RKO (cell line): Measurements from ENCODE around the gene DDR1.
"Not testable (repeated sequence)": the region's sequence is repeated elsewhere in the genome, so short reads cannot be mapped to it uniquely, and the experiment has no call there.

Source experiments
- DNase-seq: peaks from one replicate; pipeline ENCODE4 v3.0.0-alpha.2; 2016; ENCODE audit warnings: low spot score

The DDR1 gene

DNA sequence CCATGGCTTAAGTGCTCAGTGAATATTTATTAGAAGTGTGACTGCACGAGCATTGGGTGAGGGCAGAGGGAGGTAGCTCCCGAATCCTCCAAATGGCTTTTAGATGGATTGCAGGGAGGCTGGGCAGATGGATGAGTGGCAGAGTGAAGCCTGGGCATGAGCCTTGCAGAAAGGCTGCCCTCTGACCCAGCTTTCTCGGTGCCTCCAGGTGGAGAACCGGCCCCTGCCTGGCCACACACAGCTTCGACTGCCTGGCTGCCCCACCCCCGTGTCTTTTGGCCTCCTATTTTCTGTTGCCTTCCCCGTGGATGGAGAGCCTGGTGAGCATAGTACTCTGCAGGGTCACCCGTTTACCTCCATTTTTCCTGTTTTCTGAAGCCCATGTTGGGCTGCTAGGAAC lies 33.2 kb downstream of the DDR1 start:
- no peak for DNase-seq

DNA sequence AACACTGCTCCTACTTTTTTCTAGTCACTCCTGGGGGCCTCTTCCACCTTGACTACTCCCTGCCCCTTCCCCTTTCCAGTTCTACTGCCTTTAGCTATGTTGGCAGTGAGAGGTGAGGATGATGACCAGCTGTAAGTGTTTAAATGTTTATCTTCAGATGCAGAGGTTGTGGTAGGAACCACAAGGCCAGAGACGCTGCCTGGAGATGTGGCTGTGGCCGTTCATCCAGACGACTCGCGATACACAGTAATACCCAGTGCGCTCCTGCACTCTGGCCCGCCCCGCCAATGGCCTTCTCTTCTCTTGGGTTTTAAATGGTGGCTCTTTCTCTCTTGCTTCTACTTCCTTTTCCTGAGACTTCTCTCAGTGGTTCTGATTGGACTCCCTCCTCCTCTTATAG lies 34.4 kb downstream of the DDR1 start:
- DNase-seq: no peak

DNA sequence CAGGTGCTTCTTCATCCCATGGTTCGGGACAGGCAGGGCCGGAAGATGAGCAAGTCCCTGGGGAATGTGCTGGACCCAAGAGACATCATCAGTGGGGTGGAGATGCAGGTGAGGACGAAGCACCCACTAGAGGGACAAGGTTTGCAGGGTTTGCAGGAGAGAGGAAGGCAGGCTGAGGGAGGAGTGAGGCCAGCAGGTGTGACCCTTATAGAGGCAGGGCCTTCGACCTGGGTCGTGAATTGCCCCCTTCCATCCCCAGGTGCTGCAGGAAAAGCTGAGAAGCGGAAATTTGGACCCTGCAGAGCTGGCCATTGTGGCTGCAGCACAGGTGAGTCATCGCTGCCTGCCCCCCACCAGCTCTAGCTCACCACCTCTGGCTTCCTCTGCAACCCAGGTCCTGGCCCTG lies 38.1 kb downstream of the DDR1 start:
- no peak for DNase-seq

DNA sequence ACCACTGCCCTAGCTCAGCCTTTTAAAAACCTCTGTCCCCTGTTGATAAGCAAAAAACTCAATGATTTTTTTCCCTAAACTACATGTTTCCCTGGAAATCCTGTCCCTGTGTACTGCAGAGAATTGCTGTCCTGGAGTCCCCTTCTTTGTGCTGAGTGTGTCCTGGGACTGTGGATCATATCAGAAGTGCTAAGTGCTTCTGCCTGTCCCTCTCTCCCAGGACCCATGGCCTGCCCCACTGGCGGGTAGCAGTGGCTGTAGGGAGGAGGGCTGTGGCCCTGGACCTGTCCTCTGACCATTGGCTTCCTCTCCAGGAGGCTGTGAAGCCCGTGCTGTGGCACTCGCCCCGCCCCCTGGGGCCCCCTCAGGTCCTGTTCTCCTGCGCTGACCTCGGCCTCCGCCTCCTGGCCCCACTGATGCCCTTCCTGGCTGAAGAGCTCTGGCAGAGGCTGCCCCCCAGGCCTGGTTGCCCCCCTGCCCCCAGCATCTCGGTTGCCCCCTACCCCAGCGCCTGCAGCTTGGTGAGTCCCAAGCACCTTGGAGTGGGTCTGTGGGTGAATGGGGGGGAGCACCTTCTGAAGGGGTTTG lies 39.8 kb downstream of the DDR1 start:
- DNase-seq: not testable (repeated sequence)

DNA sequence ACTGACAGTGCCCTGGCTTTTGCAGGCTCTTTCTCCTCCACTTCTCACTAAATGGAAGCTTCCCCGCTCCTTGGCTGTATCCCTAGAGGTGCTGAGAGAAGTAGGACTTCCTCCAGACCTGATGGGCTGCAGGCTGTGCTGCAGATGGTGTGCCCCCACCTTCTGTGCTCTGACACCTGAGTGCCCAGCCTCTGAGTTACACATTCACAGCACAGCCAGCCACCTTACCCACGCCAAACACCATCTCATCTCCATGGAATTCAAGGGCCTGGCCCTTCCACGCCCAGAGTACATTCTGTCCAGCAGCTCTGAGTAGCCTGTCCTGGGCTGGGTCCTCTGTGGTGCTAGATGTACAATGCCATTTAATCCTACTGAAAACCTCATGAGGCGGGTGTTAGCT lies 42.3 kb downstream of the DDR1 start:
- no peak for DNase-seq

DNA sequence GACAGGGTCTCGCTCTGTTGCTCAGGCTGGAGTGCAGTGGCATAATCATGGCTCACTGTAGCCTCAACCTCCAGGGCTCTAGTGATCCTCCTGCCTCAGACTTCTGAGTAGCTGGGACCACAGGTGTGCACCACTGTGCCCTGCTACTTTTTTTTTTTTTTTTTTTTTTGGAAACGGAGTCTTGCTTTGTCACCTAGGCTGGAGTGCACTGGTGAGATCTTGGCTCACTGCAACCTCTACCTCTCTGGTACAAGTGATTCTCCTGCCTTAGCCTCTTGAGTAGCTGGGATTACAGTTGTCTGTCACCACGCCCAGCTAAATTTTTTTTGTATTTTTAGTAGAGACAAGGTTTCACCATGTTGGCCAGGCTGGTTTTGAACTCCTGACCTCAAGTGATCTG lies 42.8 kb downstream of the DDR1 start:
- not testable (repeated sequence) for DNase-seq

DNA sequence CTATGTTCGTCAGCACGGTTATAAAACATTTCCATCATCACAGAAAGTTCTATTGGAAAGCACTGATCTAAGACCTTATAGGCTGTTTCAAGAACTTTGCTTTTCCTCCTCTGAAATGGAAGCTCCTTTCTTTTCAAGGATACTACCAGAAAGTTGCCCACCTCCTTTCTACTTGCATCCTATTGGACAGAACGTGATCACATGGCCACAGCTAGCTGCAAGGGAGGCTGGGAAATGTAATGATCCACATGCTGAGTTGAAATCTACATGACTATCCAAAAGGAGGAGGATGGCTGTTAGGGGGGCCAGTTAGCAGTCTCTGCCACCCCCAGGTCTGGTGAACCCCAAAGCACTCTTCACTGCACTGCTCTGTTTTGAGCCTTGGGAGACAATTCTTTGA lies 44.4 kb downstream of the DDR1 start:
- DNase-seq: no peak

DNA sequence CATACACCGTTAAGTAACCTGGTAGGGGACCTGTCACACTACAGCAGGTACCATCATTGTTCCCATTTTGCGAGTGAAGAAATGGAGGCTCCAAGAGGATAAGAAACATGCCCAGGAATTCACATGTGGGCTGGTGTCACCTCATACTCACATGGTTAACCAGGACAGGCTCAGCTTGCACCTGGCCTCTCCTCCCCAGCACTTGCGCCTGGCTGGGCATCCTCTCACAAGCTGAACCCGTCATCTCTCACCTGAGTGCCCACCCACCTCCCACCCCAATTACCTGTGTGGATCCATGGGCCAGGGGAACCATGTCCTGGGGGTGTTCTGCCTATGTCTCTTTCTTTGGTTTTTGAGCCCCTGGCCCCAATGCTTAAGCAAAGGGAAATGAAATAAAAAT lies 46.2 kb downstream of the DDR1 start:
- no peak for DNase-seq

DNA sequence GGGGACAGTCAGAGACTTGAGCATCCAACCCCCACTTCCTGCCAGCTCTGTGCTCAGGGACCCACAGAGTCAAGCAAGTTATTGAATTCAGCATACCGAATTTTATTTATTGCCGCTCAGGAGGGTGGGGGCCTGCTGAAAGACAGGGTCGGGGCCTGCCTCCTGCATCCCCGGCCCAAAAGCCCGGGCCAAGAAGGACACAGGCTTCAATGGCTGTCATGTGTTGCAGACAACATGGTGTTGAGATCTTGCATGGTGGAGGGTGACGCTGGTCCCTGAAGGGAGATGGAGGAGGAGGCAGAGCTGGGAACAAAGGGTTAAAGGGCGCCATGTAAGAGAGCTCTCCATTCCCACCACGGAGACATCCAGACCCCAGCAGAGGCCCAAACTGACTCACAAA lies 47.0 kb downstream of the DDR1 start:
- DNase-seq: no peak

DNA sequence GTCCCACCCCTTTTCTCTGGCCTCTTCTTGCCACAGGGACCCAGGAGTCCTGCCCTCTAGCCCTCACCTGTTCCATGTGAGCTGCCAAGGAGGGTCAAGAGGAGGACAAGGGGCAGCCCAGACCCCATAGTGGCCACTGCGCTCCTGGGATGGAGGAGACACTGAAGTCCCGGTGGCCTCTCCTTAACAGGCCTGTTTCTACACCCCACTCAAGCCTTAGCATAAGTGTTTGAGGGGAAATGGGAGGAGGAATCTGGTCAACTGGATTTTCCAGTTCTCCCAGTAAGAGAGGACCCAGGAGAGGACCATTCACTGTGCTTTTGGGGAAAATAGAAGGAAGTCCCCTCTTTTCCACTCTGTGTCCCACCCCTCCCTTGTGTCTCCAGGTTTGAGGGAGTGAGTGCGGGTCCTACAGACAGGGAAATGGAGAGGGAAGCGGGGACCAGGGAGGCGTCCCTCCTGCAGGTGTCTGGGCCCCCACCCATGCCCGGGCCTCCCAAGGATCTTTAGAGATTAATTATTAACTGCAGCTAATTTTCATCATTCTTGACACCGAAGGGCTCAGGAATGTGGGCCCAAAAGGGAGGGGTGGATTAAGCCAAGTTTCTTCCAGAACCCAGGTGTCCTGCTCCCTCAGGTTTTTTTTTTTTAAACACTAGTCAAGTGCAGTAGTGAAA lies 47.8 kb downstream of the DDR1 start, which contains the start of gene SFTA2:
SFTA2 (minus strand) TSS at position 202 of the 677 bp plus-strand sequence; CDS start at position 128, 74 bp downstream.
- no peak for DNase-seq

DNA sequence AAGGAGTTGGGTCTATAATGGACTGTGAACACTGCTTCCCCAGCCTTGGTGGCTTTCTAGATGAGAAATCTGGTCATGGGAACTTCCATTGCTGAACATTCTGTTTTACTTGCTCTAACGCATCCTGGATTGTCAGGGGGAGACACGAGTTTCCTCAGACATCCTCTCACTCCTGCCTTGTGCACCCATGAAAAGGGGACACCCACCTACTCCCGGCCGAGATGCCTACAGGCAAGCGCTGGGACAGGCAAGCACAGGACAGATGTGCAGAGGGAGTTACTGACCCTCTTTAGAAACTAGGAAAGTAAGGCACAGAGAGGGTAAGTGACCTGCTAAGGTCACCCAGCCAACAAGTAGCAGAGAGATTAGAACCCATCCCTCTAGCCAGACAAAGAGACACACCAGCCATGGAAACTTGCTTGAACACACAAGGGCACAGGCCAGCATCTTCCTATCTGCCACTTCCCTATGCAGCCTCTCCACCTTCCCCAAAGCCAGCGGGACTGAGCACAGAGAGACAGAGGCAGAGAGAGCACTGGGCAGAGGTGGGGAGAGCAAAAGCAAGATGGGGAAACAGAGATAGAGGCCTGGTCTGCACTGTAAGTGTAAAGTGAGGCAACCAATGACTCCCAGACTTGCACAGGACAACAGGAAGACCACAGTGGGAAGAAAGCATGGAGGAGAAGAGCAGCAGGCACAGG lies 48.5 kb downstream of the DDR1 start:
- DNase-seq: no peak

DNA sequence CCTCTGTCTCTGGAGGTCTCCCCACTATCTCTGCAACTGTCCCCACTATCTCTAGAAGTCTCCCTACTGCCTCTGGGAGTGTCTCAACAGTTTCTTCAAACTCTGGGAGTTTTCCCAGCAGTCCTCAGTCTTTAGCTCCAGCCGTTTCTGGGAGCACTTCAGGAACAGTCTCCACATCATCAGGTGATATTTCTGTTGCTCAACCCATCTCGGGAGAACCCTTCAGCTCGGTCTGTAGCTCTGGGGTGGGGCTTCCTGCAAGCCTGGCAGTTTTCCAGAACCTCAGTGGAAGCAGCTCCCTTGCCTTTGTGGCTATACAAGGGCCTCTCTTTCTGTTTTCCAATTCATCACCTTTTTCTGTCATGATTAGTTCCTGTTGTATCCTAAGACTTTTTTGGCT lies 50.7 kb downstream of the DDR1 start:
- no peak for DNase-seq

DNA sequence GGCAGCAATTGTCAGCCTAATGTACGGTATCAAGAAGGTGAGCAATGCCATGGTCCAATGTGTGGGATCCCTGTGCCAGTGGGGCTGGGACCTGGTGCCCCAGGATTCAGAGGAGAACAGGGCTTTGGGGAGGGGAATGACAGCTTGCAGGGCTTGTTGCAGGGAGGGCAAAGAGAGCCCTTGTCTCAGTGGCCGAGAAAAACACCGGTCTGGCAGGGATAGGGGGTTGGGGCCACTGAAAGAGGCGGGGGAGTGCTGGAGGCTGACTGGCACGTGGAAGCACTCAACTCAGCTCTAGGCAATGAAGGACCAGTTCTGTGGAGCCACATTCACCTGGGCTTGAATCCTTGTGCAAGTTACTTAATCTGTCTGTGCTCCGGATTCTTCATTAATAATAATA lies 52.9 kb downstream of the DDR1 start:
- DNase-seq: no peak

DNA sequence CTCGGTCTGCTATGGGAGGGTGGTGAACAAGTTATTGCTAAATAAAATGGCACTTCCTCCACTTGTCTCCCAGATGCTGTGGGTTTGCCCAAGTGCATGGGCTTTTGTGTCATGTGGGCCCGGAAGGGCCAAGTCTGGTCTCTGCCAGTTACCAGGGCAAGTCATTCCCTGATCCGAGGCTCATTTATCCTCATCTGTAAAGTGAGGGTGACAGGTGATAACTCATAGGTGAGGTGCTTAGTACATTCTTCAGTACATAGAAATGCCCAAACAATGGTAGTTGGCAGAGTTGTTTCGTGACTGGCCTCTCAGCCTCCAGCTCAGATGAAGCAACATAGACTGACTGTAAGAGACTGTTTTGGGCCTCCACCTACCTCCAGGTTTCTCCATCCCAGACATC lies 54.4 kb downstream of the DDR1 start:
- DNase-seq: no peak

DNA sequence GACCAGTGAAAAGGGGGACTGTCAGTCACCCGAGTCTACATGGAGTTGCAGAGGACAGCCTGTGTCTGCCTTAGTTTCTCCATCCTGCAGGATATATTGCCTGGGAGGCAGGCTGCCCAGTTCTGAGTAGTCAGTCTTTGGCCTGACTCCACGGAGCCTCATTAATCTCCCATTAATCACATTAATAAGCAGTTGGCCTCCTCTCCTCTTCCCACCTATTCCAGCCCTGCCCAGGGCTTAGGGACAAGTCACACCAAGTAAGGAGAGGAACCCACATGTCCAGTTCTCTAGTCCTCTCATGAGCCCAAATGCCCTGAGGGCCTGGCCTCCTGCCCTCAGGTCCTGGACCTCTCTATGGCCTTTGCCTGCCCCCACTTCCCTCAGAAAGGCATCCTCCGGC lies 55.2 kb downstream of the DDR1 start:
- no peak for DNase-seq

DNA sequence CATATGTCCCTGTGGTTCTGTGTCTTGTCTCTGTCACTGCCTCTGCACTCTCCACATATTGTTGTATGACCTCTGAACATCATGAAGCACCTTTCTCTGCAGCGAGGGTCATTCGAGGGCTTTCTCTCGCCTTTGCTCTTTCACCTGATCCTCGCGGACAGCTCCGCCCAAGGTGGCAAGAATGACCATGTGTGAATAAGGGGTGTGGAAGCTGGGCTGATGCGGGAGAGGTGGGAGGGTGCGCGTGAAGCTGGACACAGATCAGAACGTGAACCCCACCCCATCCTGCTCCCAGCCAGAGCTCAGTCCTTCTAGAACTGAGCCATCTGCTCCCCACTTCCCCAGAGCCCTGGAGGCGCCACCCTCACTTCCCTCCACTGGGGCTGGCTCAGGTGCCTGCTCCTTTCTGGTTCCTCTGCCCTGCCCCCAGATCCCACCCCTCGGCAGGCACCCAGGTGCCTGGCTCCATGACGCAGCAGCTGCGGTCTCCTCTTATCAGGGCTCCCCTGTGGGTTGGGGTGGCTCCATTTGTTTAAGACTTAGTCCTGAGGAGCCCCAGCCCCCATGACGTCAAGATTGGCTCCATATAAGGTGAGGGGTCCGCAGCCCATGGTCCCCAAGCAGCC lies 56.2 kb downstream of the DDR1 start, which contains the start of gene MUCL3:
MUCL3 (plus strand) TSS at position 613 of the 626 bp plus-strand sequence. CDS start 27 bp downstream, outside the sequence.
- no peak for DNase-seq

DNA sequence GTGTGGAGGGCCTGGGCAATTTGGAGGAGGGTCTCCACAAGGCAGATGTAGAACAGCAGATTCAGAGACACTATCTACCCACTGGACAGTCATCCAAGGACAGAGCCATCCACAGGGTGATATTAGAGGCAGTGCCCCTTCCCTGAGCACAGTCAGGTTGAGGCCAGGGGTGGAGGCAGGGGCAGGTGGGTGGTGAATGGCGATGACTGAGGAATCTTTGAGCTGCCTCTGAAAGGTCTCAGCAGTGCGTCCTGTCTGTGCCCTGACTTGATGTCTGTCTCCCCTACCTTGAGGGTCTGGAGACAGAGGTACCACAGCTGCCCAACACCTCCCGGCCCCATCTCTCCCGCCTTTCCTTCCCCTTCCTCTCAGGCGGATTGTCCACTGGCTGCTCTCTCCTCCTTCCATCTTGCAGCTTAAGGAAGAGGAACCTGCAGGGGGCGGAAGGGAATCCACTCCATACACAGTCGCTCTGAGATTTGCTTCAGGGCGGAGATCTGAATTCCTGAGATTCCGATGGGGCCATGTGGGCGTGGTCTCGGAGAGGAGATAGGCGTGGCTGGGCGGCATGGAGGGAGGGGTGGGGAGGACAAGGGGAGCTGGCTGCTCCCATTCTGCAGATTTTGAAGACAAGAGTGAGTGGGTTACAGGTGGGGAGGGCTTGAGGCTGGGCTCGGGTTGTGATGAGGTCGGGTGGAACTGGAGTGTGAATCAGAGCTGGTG lies 58.2 kb downstream of the DDR1 start:
- peak; percentile 80 for DNase-seq

DNA sequence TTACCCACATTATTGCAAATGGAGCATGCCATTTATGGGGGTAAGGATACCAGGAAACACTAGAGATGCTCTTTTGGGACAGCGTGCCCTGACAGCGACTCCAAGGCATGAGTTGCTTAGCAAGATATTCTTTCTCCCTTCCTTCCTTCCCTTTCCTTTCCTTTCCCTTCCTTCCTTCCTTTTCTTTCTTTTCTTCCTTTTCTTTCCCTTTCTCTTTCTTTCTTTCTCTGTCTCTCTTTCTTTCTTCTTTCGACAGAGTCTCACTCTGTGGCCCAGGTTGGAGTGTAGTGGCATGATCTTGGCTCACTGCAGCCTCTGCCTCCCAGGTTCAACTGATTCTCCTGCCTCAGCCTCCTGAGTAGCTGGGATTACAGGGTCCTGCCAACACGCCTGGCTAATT lies 59.7 kb downstream of the DDR1 start:
- no peak for DNase-seq

DNA sequence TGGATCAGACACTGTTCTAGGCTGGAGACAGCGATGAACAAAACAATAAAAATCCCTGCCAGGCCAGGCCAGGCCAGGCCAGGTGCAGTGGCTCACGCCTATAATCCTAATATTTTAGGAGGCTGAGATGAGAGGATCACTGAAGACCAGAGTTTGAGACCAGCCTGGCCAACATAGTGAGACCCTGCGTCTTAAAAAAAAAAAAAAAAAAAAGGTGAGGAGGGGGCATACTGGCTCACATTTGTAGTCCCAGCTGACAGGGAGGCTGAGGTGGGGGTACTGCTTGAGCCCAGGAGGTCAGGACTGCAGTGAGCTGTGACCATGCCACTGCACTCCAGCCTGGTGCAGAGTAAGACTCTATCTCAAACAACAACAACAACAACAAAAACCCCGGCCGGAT lies 61.0 kb downstream of the DDR1 start:
- no peak for DNase-seq

DNA sequence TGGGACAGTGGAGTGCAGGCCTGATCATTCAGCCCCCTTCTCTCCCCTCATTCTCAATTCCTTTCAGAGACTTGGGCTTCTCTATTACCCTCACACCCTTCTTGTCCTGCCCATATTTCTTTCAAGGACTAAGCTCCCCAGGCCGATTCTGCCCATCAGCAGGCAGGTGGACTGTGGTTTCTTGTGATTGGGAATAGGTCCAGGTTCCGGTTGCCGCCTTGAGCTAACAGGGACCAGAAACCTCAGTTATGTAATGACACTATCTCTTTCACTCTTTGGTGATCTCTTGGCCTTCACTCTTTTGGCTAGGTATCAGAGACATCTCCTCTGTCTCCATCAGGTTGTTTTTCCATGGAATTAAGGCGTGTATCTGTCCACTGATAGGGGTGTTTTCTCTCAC lies 62.9 kb downstream of the DDR1 start:
- no peak for DNase-seq

DNA sequence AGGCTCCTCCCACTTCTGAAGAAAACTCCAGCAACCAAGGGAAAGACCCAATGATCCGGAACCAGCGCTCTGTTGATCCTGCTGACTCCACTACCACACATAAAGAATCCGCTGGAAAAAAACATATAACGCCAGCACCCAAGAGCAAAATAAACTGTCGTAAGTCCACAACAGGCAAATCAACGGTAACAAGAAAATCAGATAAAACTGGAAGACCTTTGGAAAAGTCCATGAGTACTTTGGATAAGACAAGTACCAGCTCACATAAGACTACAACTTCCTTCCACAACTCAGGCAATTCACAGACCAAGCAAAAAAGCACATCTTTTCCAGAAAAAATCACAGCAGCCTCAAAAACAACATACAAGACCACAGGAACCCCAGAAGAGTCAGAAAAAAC lies 64.5 kb downstream of the DDR1 start:
- no peak for DNase-seq
